IMR-90 (cell line): ENCODE measurements around the gene HIVEP3. TPM values are rescaled to one million over a fixed set of nuclear protein-coding genes. Genes with fewer than 3 reads are reported as not detected.
A peak's percentile ranks its signal among the peaks of the same experiment; 100 is the strongest.

ENCODE experiments used
- ATAC-seq: fragments of 200-7000 bp; cut with Tn5 transposase; 2 replicates; pipeline ENCODE4 v1.9.1; 2020; ENCODE audit warnings: low read depth, mild to moderate bottlenecking, moderate library complexity
- BruUV-seq: library from RNA; stranded (reverse); fragments of 400-500 nt; replicated peaks from 2 replicates; lab custom pipeline; 2021; lab: Mats Ljungman, UMichigan
- CTCF ChIA-PET: fragments of 300-600 bp; formaldehyde crosslinking; extraction: SDS; loops from one replicate; lab custom pipeline; 2021; ENCODE audit warnings: antibody characterized with exemption; lab: Yijun Ruan, JAX
- POLR2A ChIA-PET: fragments of 300-600 bp; sonication (Branson Sonifier 250); formaldehyde crosslinking; loops from one replicate; lab custom pipeline; 2022; ENCODE audit warnings: antibody characterized with exemption; ENCODE audit not compliant: unreplicated experiment; lab: Charles Lee
- DNase-seq: peaks from one replicate; pipeline ENCODE4 v3.0.0; 2013
- H2AFZ ChIP-seq: replicated peaks from 2 replicates; pipeline ENCODE3; 2013; ENCODE audit warnings: low read length, mild to moderate bottlenecking; ENCODE audit not compliant: poor library complexity
- H2AK5ac ChIP-seq: 2 replicates; pipeline ENCODE4 v1.6.1; 2013; ENCODE audit warnings: low read depth, low read length, inconsistent platforms
- H2AK9ac ChIP-seq: replicated peaks from 2 replicates; pipeline ENCODE3; 2013; ENCODE audit warnings: mild to moderate bottlenecking, low read depth, low read length, moderate library complexity; ENCODE audit not compliant: poor library complexity
- H2BK120ac ChIP-seq: 2 replicates; pipeline ENCODE4 v1.6.1; 2013; ENCODE audit warnings: low read depth, low read length, inconsistent platforms
- H2BK15ac ChIP-seq: 3 replicates; pipeline ENCODE4 v1.6.1; 2013; ENCODE audit warnings: low read depth, low read length, inconsistent platforms
- H2BK20ac ChIP-seq: 2 replicates; pipeline ENCODE4 v1.6.1; 2013; ENCODE audit warnings: low read depth, mild to moderate bottlenecking, inconsistent platforms, low read length, moderate library complexity
- H2BK5ac ChIP-seq: 2 replicates; pipeline ENCODE4 v1.6.1; 2013; ENCODE audit warnings: mild to moderate bottlenecking, low read depth, low read length, inconsistent platforms; ENCODE audit not compliant: poor library complexity, severe bottlenecking
- H3K14ac ChIP-seq: replicated peaks from 2 replicates; pipeline ENCODE4 v1.6.1; 2013; ENCODE audit warnings: low read depth, low read length, inconsistent platforms
- H3K18ac ChIP-seq: 2 replicates; pipeline ENCODE4 v1.6.1; 2013; ENCODE audit warnings: low read depth, low read length, control low read depth
- H3K23ac ChIP-seq: 2 replicates; pipeline ENCODE4 v1.6.1; 2013; ENCODE audit warnings: low read depth, low read length, inconsistent platforms
- H3K27ac ChIP-seq: 2 replicates; pipeline ENCODE4 v1.5.1; 2013; ENCODE audit warnings: mild to moderate bottlenecking, control low read depth, low read length; ENCODE audit not compliant: insufficient read depth
- H3K27me3 ChIP-seq: 2 replicates; pipeline ENCODE4 v1.6.1; 2013; ENCODE audit warnings: low read length; ENCODE audit not compliant: control insufficient read depth, insufficient read depth
- H3K36me3 ChIP-seq: 2 replicates; pipeline ENCODE4 v1.6.1; 2013; ENCODE audit warnings: low read length, mixed read lengths; ENCODE audit not compliant: control insufficient read depth, insufficient read depth
- H3K4ac ChIP-seq: 2 replicates; pipeline ENCODE4 v1.6.1; 2013; ENCODE audit warnings: low read depth, low read length, inconsistent platforms
- H3K4me1 ChIP-seq: 2 replicates; pipeline ENCODE4 v1.6.1; 2013; ENCODE audit warnings: low read length, mixed read lengths; ENCODE audit not compliant: control insufficient read depth, insufficient read depth
- H3K4me2 ChIP-seq: 2 replicates; pipeline ENCODE4 v1.6.1; 2013; ENCODE audit warnings: low read depth, mild to moderate bottlenecking, control low read depth, low read length, moderate library complexity
- H3K4me3 ChIP-seq: 2 replicates; pipeline ENCODE4 v1.5.1; 2013; ENCODE audit warnings: low read depth, mild to moderate bottlenecking, control low read depth, low read length, moderate library complexity; ENCODE audit not compliant: insufficient read depth
- H3K56ac ChIP-seq: 2 replicates; pipeline ENCODE4 v1.6.1; 2013; ENCODE audit warnings: low read length, inconsistent platforms; ENCODE audit not compliant: insufficient read depth; ENCODE audit errors: extremely low read depth
- H3K79me1 ChIP-seq, 2 experiments: 2 replicates each; pipeline ENCODE4 v1.6.1; 2013; ENCODE audit warnings: low read length in 2 of 2, inconsistent platforms in 1 of 2, low read depth in 1 of 2
- H3K9ac ChIP-seq: 2 replicates; pipeline ENCODE4 v1.6.1; 2013; ENCODE audit warnings: low read depth, low read length, control low read depth
- H3K9me1 ChIP-seq: 2 replicates; pipeline ENCODE4 v1.6.1; 2013; ENCODE audit warnings: low read length, inconsistent platforms; ENCODE audit not compliant: insufficient read depth
- H3K9me3 ChIP-seq: 2 replicates; pipeline ENCODE4 v1.6.1; 2013; ENCODE audit warnings: low read length; ENCODE audit not compliant: control insufficient read depth, insufficient read depth
- H4K20me1 ChIP-seq: 2 replicates; pipeline ENCODE4 v1.6.1; 2013; ENCODE audit warnings: low read length, inconsistent platforms; ENCODE audit not compliant: insufficient read depth
- H4K5ac ChIP-seq: 2 replicates; pipeline ENCODE4 v1.6.1; 2013; ENCODE audit warnings: mild to moderate bottlenecking, low read depth, low read length, control low read depth
- H4K8ac ChIP-seq, 2 experiments: 2 replicates each; pipeline ENCODE4 v1.6.1; 2013; ENCODE audit warnings: low read depth in 2 of 2, low read length in 2 of 2, control low read depth in 1 of 2, inconsistent platforms in 1 of 2
- H4K91ac ChIP-seq: 2 replicates; pipeline ENCODE4 v1.6.1; 2013; ENCODE audit warnings: low read depth, low read length, inconsistent platforms; ENCODE audit not compliant: insufficient read depth
- CEBPB ChIP-seq: IDR thresholded peaks from 2 replicates; pipeline ENCODE4 v1.6.1; 2012; ENCODE audit warnings: low read depth, low read length, improper control_type of control experiment
- MXI1 ChIP-seq: IDR thresholded peaks from 2 replicates; pipeline ENCODE4 v1.6.1; 2012; ENCODE audit warnings: low read depth, mild to moderate bottlenecking, low read length, moderate library complexity, borderline replicate concordance
- POLR2A ChIP-seq: IDR thresholded peaks from 2 replicates; pipeline ENCODE4 v1.6.1; 2012; ENCODE audit warnings: mild to moderate bottlenecking, low read depth, low read length
- WGBS, 2 experiments: methylation state at CpG; one replicate each; pipeline versions ENCODE4 v1.1.5 to v1.1.7; 2013; ENCODE audit warnings: missing lambda C conversion rate in 2 of 2; ENCODE audit not compliant: insufficient read length in 1 of 2; ENCODE audit errors: extremely low coverage in 2 of 2; 5-methylcytosine and 5-hydroxymethylcytosine counted together
- dilution Hi-C: fragments of 300-500 bp; cut with HindIII; formaldehyde crosslinking; loops from one replicate; pipeline ENCODE4 v1.14.3; 2018; ENCODE audit warnings: low sequenced_read_pairs; ENCODE audit not compliant: unreplicated experiment
- in situ Hi-C: fragments of 300-500 bp; cut with MboI; formaldehyde crosslinking; loops from 3 replicates; pipeline ENCODE4 v1.14.3; 2019; ENCODE audit warnings: low sequenced_read_pairs, inconsistent platforms, mixed read lengths
- intact Hi-C: fragments of 100-400 bp; cut with micrococcal nuclease; formaldehyde crosslinking; loops from 2 replicates; pipeline ENCODE4 v1.10.0; 2022
- polyA plus RNA-seq, 3 experiments: library from polyadenylated mRNA; depleted of rRNA; stranded (reverse); fragments of >200 nt; gene quantifications; 2 replicates each; pipeline ENCODE4 v1.2.3, GENCODE V29; 2012; ENCODE audit warnings: low replicate concordance in 1 of 3
- total RNA-seq: library from RNA; depleted of rRNA; stranded (reverse); fragments of >200 nt; gene quantifications from 2 replicates; pipeline ENCODE4 v1.2.3, GENCODE V29; 2012

HIVEP3 gene
- total and polyA plus RNA-seq, 2 of the 4 experiments (the other 2 are of a cell fraction), result 1.4 to 4.0 TPM

DNA sequence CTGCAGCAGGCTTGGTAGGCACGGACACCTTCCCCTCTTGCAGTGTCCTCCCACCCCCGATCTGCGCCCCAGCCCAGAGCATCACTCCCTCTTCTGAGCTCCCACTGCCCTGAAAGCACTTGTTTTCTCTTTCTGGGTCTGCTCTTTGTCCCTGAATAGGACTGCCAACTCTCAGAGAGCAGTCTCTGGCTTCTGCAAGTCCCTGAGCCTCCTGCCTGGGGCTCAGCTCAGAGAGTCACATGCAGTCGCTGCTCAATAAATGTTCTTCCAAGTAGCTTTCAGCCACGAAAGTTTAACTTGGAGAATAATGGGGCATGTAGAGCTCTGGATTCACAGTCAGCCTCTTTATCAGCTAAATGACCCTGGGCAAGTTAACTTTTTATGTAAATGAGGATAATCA, 205.6 kb downstream of the HIVEP3 start:
- Histone ChIP-seq H3K18ac (no peak overlapping the region), H4K5ac (no peak overlapping the region), H3K4me1 (peaks cover 18% of the 10 kb centered on the region), H3K9me3 (no peaks in the 10 kb centered on the region; the same call in 1 of the 2 replicates), H2BK15ac (0 out of 3 replicates have a peak overlapping the region, but pooled peaks have one; percentile 13), H3K36me3 (no peaks in the 10 kb centered on the region), H3K9ac (no peak overlapping the region), H2AK5ac (peak overlapping the region; percentile 52), H3K9me1 (peaks cover 6% of the 10 kb centered on the region), H3K56ac (no peak overlapping the region), H3K4me2 (no peak overlapping the region), H3K4me3 (no peak overlapping the region), H4K8ac (peak overlapping the region in 1 of 2 experiments; percentile 16; a peak in 1 of 4 replicates), H3K23ac (no peak overlapping the region), H4K20me1 (no peaks in the 10 kb centered on the region), H2BK5ac (no peak overlapping the region), H2BK20ac (peak overlapping the region; percentile 41; the same call in 1 of the 2 replicates), H2BK120ac (peak overlapping the region; percentile 60; the same call in 1 of the 2 replicates), H2AK9ac (no peak overlapping the region), H3K14ac (peak overlapping the region; percentile 5; the same call in 1 of the 2 replicates), H3K27ac (no peak overlapping the region), H3K27me3 (no peaks in the 10 kb centered on the region; the same call in 1 of the 2 replicates), H4K91ac (peak overlapping the region; percentile 55; the same call in 1 of the 2 replicates), H2AFZ (no peak overlapping the region), H3K79me1 (no peaks in the 10 kb centered on the region), H3K4ac (peak overlapping the region; percentile 11; the same call in 1 of the 2 replicates)
- dilution Hi-C loops (no loop called here), in situ Hi-C loops (no loop called here), intact Hi-C loops (no loop called here)
- ChIA-PET CTCF (interaction anchor here (1.5 kb wide), 1 partner anchor 29 kb away, joined by 5 read pairs; no protein-coding TSS in a partner anchor), POLR2A (no interaction called here)
- WGBS, 2 experiments, result no CpG with 5 or more reads among the region's 5 CpGs
- TF ChIP-seq MXI1 (no peak), POLR2A (no peak), CEBPB (no peak)
- DNase-seq (no peak), ATAC-seq (no peak)
- BruUV-seq, result no TSS peak
